Cardiac muscle cell (in vitro differentiated cells and primary cell): ENCODE measurements around the gene TNFRSF18. TPM values are rescaled to one million over a fixed set of nuclear protein-coding genes. Genes with fewer than 3 reads are reported as not detected.

Experiments
- DNase-seq, 2 donors: peaks; one replicate each; pipeline versions ENCODE4 v3.0.0 to v3.0.0-alpha.2; 2010 to 2017; ENCODE audit warnings: low read depth in 1 of 2, low spot score in 1 of 2
- H3K27ac ChIP-seq: fragments of 200-600 bp; sonication (generic); 2 replicates; pipeline ENCODE4 v1.5.1; 2016
- H3K27me3 ChIP-seq: fragments of 200-600 bp; sonication (generic); 2 replicates; pipeline ENCODE4 v1.6.0; 2016; ENCODE audit warnings: control low read depth
- H3K36me3 ChIP-seq: fragments of 200-600 bp; sonication (generic); 2 replicates; pipeline ENCODE4 v1.5.1; 2016; ENCODE audit warnings: control low read depth
- H3K4me1 ChIP-seq: fragments of 200-600 bp; sonication (generic); 2 replicates; pipeline ENCODE4 v1.8.1; 2017; ENCODE audit warnings: low read depth, mild to moderate bottlenecking, mixed run types
- H3K4me3 ChIP-seq: fragments of 200-600 bp; sonication (generic); 2 replicates; pipeline ENCODE4 v1.5.1; 2016; ENCODE audit warnings: mild to moderate bottlenecking
- H3K9me3 ChIP-seq: fragments of 200-600 bp; sonication (generic); 2 replicates; pipeline ENCODE4 v1.5.1; 2017; ENCODE audit warnings: low read depth, mild to moderate bottlenecking, control low read depth
- polyA plus RNA-seq: library from polyadenylated mRNA; unstranded; fragments of >200 nt; fragmentation: Nextera tagmentation; extraction: Ambion mirVana; gene quantifications from 2 replicates; pipeline ENCODE4 v1.2.1, GENCODE V29; 2016
- total RNA-seq: library from RNA; depleted of rRNA; stranded (reverse); fragments of >200 nt; gene quantifications from 2 replicates; pipeline ENCODE4 v1.2.3, GENCODE V29; 2016
- TF ChIP-seq, protein P1 (sequence below): IDR thresholded peaks from 2 replicates; pipeline ENCODE4 v1.5.1; 2012; ENCODE audit warnings: low read depth, mild to moderate bottlenecking, low read length

Gene TNFRSF18
- total and polyA plus RNA-seq, 2 experiments from 2014 or later = 0.39 TPM; not detected in 1

DNA sequence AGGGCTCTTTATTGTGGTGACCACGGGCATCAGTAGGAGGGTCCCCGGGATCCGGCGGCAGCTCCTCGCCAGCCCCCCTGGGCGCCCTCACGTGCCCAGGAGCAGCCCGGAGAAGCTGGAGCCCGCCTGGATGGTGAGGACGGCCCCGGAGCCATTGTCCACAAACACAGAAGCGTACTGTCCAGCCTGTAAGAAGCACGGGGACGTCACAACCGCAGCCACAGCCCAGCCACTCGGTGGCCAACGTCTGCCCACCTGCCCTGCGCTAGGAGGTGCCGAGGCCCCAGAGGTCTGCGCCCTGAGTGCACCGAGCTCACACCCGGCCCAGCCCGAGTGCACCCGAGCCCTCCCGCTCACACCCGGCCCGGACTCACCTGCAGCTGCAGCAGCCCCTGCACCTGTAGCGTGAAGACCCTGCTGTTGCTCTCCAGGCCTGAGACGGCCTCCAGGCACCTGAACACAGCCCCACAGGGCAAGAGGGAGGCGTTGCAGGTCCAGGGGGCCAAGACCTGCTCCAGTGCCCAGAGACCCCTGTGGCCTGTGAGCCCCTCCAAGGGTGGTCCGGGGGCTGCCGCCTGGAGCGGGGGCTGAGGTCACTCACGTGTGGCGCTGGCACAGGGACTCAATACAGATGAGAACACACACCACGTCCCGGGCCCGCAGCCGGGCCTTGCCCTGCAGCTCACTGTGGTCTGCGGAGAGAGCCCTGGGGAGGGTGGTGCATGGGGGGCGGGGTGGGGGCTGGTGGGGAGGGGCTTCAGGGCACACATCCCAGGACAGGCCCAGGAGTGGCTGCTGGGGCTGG lies 36.3 kb upstream of the TNFRSF18 start:
- Histone ChIP-seq H3K4me3 (no peak overlapping the region), H3K36me3 (no peaks in the 10 kb centered on the region), H3K9me3 (no peaks in the 10 kb centered on the region), H3K4me1 (peaks cover 5% of the 10 kb centered on the region), H3K27me3 (peaks cover 16% of the 10 kb centered on the region), H3K27ac (no peak overlapping the region)
- TF ChIP-seq, protein P1, sequence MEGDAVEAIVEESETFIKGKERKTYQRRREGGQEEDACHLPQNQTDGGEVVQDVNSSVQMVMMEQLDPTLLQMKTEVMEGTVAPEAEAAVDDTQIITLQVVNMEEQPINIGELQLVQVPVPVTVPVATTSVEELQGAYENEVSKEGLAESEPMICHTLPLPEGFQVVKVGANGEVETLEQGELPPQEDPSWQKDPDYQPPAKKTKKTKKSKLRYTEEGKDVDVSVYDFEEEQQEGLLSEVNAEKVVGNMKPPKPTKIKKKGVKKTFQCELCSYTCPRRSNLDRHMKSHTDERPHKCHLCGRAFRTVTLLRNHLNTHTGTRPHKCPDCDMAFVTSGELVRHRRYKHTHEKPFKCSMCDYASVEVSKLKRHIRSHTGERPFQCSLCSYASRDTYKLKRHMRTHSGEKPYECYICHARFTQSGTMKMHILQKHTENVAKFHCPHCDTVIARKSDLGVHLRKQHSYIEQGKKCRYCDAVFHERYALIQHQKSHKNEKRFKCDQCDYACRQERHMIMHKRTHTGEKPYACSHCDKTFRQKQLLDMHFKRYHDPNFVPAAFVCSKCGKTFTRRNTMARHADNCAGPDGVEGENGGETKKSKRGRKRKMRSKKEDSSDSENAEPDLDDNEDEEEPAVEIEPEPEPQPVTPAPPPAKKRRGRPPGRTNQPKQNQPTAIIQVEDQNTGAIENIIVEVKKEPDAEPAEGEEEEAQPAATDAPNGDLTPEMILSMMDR = no peak
- no peak for DNase-seq

DNA sequence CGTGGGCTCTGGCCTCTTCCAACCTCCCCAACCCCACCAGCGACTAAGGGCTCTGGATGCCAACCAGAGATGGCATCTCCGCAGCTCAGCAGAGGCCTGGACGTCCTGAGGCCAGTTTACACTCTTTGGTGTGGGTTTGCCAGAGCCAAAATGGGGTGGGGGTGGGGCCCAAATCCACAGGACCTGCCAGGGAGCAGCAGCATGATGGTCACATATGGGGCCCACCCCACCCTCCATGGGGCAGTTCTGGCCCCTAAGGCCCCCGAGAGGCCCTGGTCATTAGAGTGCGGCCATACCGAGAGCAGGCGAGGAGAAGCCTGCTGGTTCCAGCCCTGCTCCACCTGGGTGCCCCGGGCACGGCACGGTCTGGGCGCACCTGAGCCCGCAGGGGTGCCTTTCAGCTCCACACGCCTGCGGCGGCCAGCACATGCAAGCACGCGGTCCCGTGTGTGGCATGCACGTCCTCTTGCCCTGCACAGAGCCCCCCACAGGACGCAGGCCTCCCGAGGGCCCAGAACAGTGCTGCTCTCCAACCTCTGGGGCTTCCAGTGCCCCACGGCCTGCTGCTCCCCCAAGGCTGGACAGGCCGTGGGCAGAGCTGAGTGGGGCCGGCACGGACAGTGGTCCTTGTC lies 35.3 kb upstream of the TNFRSF18 start:
- no peaks in the 10 kb centered on the region for H3K9me3 ChIP-seq
- H3K4me1 ChIP-seq = peaks cover 5% of the 10 kb centered on the region
- TF ChIP-seq, protein P1 = no peak
- no peaks in the 10 kb centered on the region for H3K36me3 ChIP-seq
- H3K27ac ChIP-seq = no peak overlapping the region
- DNase-seq = no peak
- H3K27me3 ChIP-seq = peaks cover 7% of the 10 kb centered on the region
- H3K4me3 ChIP-seq = no peak overlapping the region

DNA sequence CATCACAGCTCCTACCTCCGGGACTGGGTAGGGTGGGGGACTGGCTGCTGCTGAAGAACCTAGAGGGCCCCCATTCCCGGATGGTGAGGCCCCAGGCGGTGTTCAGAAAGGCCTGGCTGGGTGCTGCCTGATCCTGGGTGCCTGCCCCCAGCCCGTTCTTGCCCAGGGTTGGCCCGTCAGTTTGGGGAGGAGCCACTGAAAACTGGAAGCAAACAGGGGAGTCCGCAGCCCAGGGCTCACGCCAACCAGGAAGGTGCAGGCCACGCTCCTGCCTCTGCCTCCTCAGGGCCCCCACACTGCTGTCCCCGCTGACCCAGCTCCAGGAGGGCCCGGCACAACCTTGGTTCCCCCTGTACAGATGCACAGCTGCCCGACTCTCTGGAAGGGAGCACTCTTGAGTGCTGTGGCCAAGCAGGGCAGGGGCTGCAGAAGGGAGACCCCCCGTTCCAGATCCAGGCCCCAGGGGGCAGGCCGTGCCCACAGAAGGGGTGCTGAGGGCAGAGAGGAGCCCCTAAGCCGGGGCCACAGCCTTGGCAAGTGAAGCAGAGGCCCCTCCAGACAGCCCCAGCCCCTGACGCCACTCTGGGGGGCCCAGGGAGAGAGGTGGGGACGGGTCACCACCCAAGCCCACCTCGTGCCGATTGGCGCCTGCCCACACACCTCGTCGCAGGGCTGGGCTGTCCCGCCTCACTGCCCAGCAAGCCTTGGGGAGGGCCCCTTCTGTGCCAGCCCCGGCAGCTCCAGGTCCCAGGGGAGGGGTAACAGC lies 34.6 kb upstream of the TNFRSF18 start:
- H3K9me3 ChIP-seq = no peaks in the 10 kb centered on the region
- H3K27ac ChIP-seq = no peak overlapping the region
- no peaks in the 10 kb centered on the region for H3K27me3 ChIP-seq
- TF ChIP-seq, protein P1 = no peak
- H3K4me3 ChIP-seq = no peak overlapping the region
- peak in 1 of 2 donors; percentile 19 for DNase-seq
- no peaks in the 10 kb centered on the region for H3K36me3 ChIP-seq
- peaks cover 5% of the 10 kb centered on the region for H3K4me1 ChIP-seq

DNA sequence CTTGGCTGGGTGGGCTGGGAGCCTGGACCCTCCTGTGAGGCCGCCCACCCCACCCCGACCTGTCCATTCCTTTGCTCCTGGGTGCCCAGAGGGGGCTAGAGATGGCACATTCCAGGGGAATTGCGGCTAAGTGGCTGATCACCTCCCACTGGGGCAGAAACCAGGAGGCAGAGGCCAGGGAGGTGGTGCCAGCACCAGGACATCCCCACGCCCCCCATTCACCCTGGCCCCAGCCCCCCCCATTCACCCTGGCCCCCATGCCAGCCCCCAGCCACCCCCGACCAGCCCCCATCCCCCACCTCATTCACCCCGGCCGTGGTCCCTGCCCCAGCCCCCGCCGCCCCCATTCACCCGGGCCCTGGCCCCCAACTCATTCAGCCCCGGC lies 33.9 kb upstream of the TNFRSF18 start:
- TF ChIP-seq, protein P1 = no peak
- H3K4me1 ChIP-seq = peaks cover 5% of the 10 kb centered on the region
- H3K9me3 ChIP-seq = no peaks in the 10 kb centered on the region
- no peak overlapping the region for H3K27ac ChIP-seq
- H3K27me3 ChIP-seq = no peaks in the 10 kb centered on the region
- H3K4me3 ChIP-seq = no peak overlapping the region
- DNase-seq = no peak
- H3K36me3 ChIP-seq = no peaks in the 10 kb centered on the region

DNA sequence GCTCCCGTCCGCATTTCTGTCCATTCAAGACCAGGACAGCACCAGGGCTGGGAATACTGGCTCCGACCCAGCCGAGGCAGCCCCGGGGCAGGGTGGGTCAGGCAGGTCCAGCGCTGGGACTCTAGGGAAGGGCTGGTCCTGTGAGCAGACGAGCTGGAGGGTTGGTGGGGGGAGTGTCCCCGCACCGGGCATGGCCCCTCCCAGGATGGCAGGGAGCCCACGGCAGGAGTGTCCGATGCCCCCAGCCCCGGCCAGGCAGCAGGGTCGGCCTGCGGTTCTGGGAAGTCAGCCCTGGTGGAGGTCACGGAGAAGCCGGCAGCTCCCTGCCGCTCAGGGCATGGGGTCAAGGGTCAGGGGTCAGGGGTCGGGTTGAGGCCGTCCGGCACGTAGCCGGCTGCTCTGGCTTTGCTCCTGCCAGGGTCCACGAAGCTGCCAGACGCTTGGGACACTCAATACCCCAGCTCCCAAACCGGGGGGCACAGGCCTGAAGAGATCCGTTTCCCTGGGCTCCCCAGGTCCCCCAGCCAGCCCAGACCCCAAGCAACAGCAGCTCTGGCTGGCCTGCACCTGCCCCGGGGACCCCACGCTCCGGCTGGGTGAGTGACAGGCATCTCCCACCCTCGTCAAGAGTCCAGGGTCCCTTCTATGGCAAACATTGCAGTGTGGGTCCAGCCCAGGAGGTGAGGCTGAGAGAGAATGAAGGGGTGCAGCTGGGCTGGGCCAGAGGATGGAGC lies 33.4 kb upstream of the TNFRSF18 start:
- no peaks in the 10 kb centered on the region for H3K27me3 ChIP-seq
- no peak overlapping the region for H3K4me3 ChIP-seq
- no peak overlapping the region for H3K27ac ChIP-seq
- H3K4me1 ChIP-seq = peaks cover 5% of the 10 kb centered on the region
- H3K36me3 ChIP-seq = no peaks in the 10 kb centered on the region
- H3K9me3 ChIP-seq = no peaks in the 10 kb centered on the region
- TF ChIP-seq, protein P1 = no peak
- DNase-seq = no peak
